HCT116 (cell line): ENCODE measurements around the gene C17orf100. TPM values are rescaled to one million over a fixed set of nuclear protein-coding genes. Genes with fewer than 3 reads are reported as not detected.

Source experiments
- ATAC-seq: fragments of 200-7000 bp; cut with Tn5 transposase; 2 replicates; pipeline ENCODE4 v1.9.1; 2020; ENCODE audit warnings: mild to moderate bottlenecking, moderate library complexity
- BruUV-seq: library from RNA; stranded (reverse); fragments of 400-500 nt; replicated peaks from 2 replicates; lab custom pipeline; 2021; lab: Mats Ljungman, UMichigan
- CTCF ChIA-PET: fragments of 300-600 bp; sonication (Branson Sonifier 250); formaldehyde crosslinking; loops from one replicate; lab custom pipeline; 2021; ENCODE audit warnings: antibody characterized with exemption; lab: Charles Lee
- POLR2A ChIA-PET: fragments of 300-600, 350-600 bp; sonication (Branson Sonifier 250); formaldehyde crosslinking; loops from one replicate; lab custom pipeline; 2021; ENCODE audit warnings: antibody characterized with exemption; lab: Charles Lee
- RAD21 ChIA-PET, 2 experiments: fragments of 300-600 bp; sonication (Branson Sonifier 250); formaldehyde crosslinking; loops; one replicate each; lab custom pipeline; 2023; ENCODE audit warnings: low total read pairs in 2 of 2; ENCODE audit not compliant: uncharacterized antibody in 2 of 2, unreplicated experiment in 2 of 2, low non-redundant PET in 1 of 2; lab: Charles Lee
- DNase-seq: peaks from one replicate; pipeline ENCODE4 v3.0.0-alpha.2; 2010; ENCODE audit warnings: low read depth, low spot score
- H2AFZ ChIP-seq: fragments of 200-600 bp; shearing (Covaris generic), sonication (generic); 2 replicates; pipeline ENCODE4 v1.6.1; 2017; ENCODE audit warnings: low read depth, mixed run types, mixed read lengths, antibody characterized with exemption, low read length; ENCODE audit not compliant: poor library complexity, severe bottlenecking
- H3K27ac ChIP-seq: 2 replicates; pipeline ENCODE4 v1.5.1; 2012; ENCODE audit warnings: low read depth, low read length
- H3K27me3 ChIP-seq: fragments of 200-600 bp; sonication (generic); 2 replicates; pipeline ENCODE4 v1.6.1; 2016; ENCODE audit warnings: mixed run types, low read length, mixed read lengths; ENCODE audit not compliant: insufficient read depth
- H3K36me3 ChIP-seq, 2 experiments: fragments of 200-500 bp in 1 of 2; fragments of 200-600 bp in 1 of 2; sonication (Bioruptor generic) in 1 of 2; sonication (generic) in 1 of 2; 2 replicates each; pipeline versions ENCODE4 v1.5.1 to v1.6.1; 2014 to 2016; ENCODE audit warnings: low read length in 2 of 2, inconsistent platforms in 1 of 2, mixed read lengths in 1 of 2, mixed run types in 1 of 2; ENCODE audit not compliant: insufficient read depth in 2 of 2, control insufficient read depth in 1 of 2
- H3K4me1 ChIP-seq, 2 experiments: fragments of 200-600 bp in 1 of 2; sonication (generic) in 1 of 2; 2 replicates each; pipeline versions ENCODE4 v1.5.1 to v1.6.1; 2012 to 2017; ENCODE audit warnings: low read length in 2 of 2, inconsistent platforms in 1 of 2, mild to moderate bottlenecking in 1 of 2, mixed read lengths in 1 of 2, mixed run types in 1 of 2, moderate library complexity in 1 of 2; ENCODE audit not compliant: insufficient read depth in 2 of 2, control insufficient read depth in 1 of 2
- H3K4me2 ChIP-seq: fragments of 200-600 bp; sonication (generic); 2 replicates; pipeline ENCODE4 v1.6.1; 2017; ENCODE audit warnings: mixed run types, low read length, mixed read lengths
- H3K4me3 ChIP-seq, 2 experiments: fragments of 200-600 bp in 1 of 2; sonication (generic) in 1 of 2; replicated peaks in 1 of 2; 2 replicates each; pipeline ENCODE4 v1.5.1; 2011 to 2016; ENCODE audit warnings: low read length in 2 of 2, control low read depth in 1 of 2, low read depth in 1 of 2, mild to moderate bottlenecking in 1 of 2, mixed read lengths in 1 of 2, mixed run types in 1 of 2
- H3K79me2 ChIP-seq: fragments of 200-600 bp; sonication (generic); 2 replicates; pipeline ENCODE4 v1.6.1; 2017; ENCODE audit warnings: mild to moderate bottlenecking, mixed run types, low read length, moderate library complexity, mixed read lengths; ENCODE audit not compliant: insufficient read depth
- H3K9ac ChIP-seq: fragments of 200-600 bp; sonication (generic); 2 replicates; pipeline ENCODE4 v1.6.1; 2016; ENCODE audit warnings: low read length, mixed read lengths
- H3K9me2 ChIP-seq: fragments of 200-600 bp; sonication (generic), shearing (Covaris generic); 2 replicates; pipeline ENCODE4 v1.6.1; 2017; ENCODE audit warnings: mixed run types, mild to moderate bottlenecking, moderate library complexity; ENCODE audit not compliant: insufficient read depth
- H3K9me3 ChIP-seq, 2 experiments: fragments of 200-500 bp in 1 of 2; fragments of 200-600 bp in 1 of 2; sonication (Bioruptor generic) in 1 of 2; sonication (generic) in 1 of 2; 2 replicates each; pipeline ENCODE4 v1.6.1; 2014 to 2017; ENCODE audit warnings: low read length in 2 of 2, mixed read lengths in 2 of 2, inconsistent platforms in 1 of 2, low read depth in 1 of 2, mild to moderate bottlenecking in 1 of 2, mixed run types in 1 of 2, moderate library complexity in 1 of 2; ENCODE audit not compliant: control insufficient read depth in 1 of 2, insufficient read depth in 1 of 2
- H4K20me1 ChIP-seq: fragments of 200-600 bp; sonication (generic), shearing (Covaris generic); 2 replicates; pipeline ENCODE4 v1.6.1; 2017; ENCODE audit warnings: mixed run types, mild to moderate bottlenecking, moderate library complexity; ENCODE audit not compliant: insufficient read depth
- CEBPB ChIP-seq: IDR thresholded peaks from 2 replicates; pipeline ENCODE4 v1.6.1; 2012; ENCODE audit warnings: low read depth
- EGR1 ChIP-seq: IDR thresholded peaks from 2 replicates; pipeline ENCODE4 v1.6.1; 2012; ENCODE audit warnings: low read depth
- ELF1 ChIP-seq: IDR thresholded peaks from 2 replicates; pipeline ENCODE4 v1.6.1; 2012; ENCODE audit warnings: low read depth, borderline replicate concordance
- EZH2 ChIP-seq: fragments of 200-600 bp; sonication (generic); IDR thresholded peaks from 2 replicates; pipeline ENCODE4 v1.6.1; 2017; ENCODE audit warnings: antibody characterized with exemption, mixed run types
- EZH2phosphoT487 ChIP-seq: fragments of 200-600 bp; IDR thresholded peaks from 2 replicates; pipeline ENCODE4 v1.6.1; 2018; ENCODE audit warnings: antibody characterized with exemption, borderline replicate concordance
- JUND ChIP-seq: IDR thresholded peaks from 2 replicates; pipeline ENCODE4 v1.6.1; 2012
- POLR2A ChIP-seq: IDR thresholded peaks from 2 replicates; pipeline ENCODE4 v1.7.0; 2011; ENCODE audit warnings: borderline replicate concordance; ENCODE audit not compliant: insufficient read depth, insufficient read length; ENCODE audit errors: extremely low read depth
- POLR2AphosphoS5 ChIP-seq: IDR thresholded peaks from 2 replicates; pipeline ENCODE4 v1.6.1; 2011; ENCODE audit warnings: mild to moderate bottlenecking, low read depth, low read length, moderate library complexity
- SIN3A ChIP-seq: IDR thresholded peaks from 2 replicates; pipeline ENCODE4 v1.6.1; 2012; ENCODE audit warnings: low read depth
- SP1 ChIP-seq: IDR thresholded peaks from 2 replicates; pipeline ENCODE4 v1.6.1; 2012; ENCODE audit warnings: low read depth
- SRF ChIP-seq: IDR thresholded peaks from 2 replicates; pipeline ENCODE4 v1.6.1; 2012; ENCODE audit warnings: low read depth
- TCF7L2 ChIP-seq: IDR thresholded peaks from 2 replicates; pipeline ENCODE4 v1.7.0; 2011; ENCODE audit warnings: borderline replicate concordance, inconsistent platforms; ENCODE audit not compliant: insufficient read depth, insufficient read length; ENCODE audit errors: extremely low read depth
- ZFX ChIP-seq: fragments of 450-650 bp; IDR thresholded peaks from 2 replicates; pipeline ENCODE4 v1.6.1; 2017
- ZNF274 ChIP-seq: fragments of 200-500 bp; sonication (Bioruptor generic); IDR thresholded peaks from 2 replicates; pipeline ENCODE4 v1.6.1; 2014; ENCODE audit warnings: mild to moderate bottlenecking, low read depth, low read length, inconsistent platforms
- intact Hi-C: fragments of 100-400 bp; cut with micrococcal nuclease; formaldehyde crosslinking; loops from 2 replicates; pipeline ENCODE4 v1.10.0; 2022
- total RNA-seq: library from RNA; stranded (reverse); gene quantifications from one replicate; pipeline ENCODE4 v1.2.1, GENCODE V29; 2021; ENCODE audit not compliant: unreplicated experiment
- TF ChIP-seq, protein P1 (sequence below): IDR thresholded peaks from 2 replicates; pipeline ENCODE4 v1.6.1; 2012; ENCODE audit warnings: low read depth
- TF ChIP-seq, protein P2 (sequence below): IDR thresholded peaks from 2 replicates; pipeline ENCODE4 v1.6.1; 2011; ENCODE audit warnings: mild to moderate bottlenecking, low read length, moderate library complexity; ENCODE audit not compliant: insufficient replicate concordance; ENCODE audit errors: extremely low read depth
- TF ChIP-seq, protein P3 (sequence below): IDR thresholded peaks from 2 replicates; pipeline ENCODE4 v1.6.1; 2012
- TF ChIP-seq, protein P4 (sequence below), 3 experiments: fragments of 200-600 bp in 1 of 3; sonication (generic) in 1 of 3; IDR thresholded peaks in 2 of 3; conservative IDR thresholded peaks in 1 of 3; 2 replicates each; pipeline ENCODE4 v1.5.1; 2012 to 2017; ENCODE audit warnings: low read depth in 2 of 3, low read length in 2 of 3, antibody characterized with exemption in 1 of 3, borderline replicate concordance in 1 of 3, control low read depth in 1 of 3, mild to moderate bottlenecking in 1 of 3, mixed read lengths in 1 of 3, mixed run types in 1 of 3, moderate library complexity in 1 of 3; ENCODE audit not compliant: insufficient read depth in 1 of 3

Gene C17orf100
- total RNA-seq, 1 experiment from 2014 or later = 0.76 TPM

DNA sequence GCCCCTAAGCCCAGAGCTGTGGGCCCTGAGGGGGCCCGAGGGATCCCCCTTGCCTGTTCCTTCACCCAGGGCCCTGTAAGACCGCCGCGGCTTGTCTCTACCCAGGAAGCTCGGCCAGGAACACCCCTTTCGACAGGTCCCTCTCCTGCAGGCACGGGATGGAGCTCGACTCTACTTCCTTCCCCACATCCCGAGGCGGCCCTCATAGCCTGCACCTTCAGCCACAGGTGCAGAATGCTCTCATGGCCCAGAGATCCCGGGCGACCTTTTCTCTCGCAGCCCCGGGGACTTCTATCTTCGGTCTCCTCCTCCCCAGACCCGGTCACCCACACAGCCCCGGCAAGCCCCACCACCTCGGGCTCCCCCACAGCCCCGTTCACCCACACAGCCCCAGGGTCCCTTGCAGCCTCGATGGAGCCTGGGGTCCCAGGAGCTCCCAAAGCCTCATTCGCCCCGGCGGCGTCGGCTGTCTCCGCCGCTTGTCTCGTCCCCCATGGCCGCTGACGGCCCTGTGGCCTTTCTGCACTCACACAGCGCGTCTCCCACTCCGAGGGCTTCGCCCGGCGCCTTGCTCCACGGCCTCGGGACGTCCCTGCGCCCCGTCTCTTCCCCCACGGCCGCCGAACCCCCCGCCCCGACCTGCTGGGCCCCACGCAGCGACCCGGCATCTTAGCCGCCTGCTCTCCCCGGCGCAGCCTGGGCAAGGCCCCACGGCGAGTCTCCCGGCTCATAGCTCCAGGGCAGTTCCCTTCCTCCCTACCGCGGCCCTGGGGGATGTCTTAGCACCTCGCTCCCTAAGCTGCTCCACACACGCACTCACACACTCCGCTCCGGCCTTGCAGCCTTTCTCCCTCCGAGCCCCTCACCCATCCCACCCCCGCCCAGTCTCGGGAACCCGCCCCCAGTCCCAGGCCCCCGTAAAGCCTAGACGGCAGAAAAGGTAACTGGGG, 11.7 kb upstream of the C17orf100 start:
- Histone ChIP-seq H3K9me2 (no peaks in the 10 kb centered on the region), H3K27ac (peak overlapping the region; percentile 94), H3K4me2 (peak overlapping the region; percentile 85), H3K9me3 (no peaks in the 10 kb centered on the region), H3K79me2 (peaks cover 57% of the 10 kb centered on the region), H4K20me1 (no peaks in the 10 kb centered on the region), H3K36me3 (peaks cover 11 to 20% of the 10 kb centered on the region in 2 experiments; a peak in 3 of 4 replicates), H2AFZ (no peak overlapping the region), H3K4me3 (peak overlapping the region; percentile 79 to 88), H3K27me3 (no peaks in the 10 kb centered on the region), H3K4me1 (peaks cover 13 to 29% of the 10 kb centered on the region in 2 experiments; a peak in 3 of 4 replicates), H3K9ac (peak overlapping the region; percentile 84)
- intact Hi-C loops = loop anchor here (2.0 to 10.0 kb wide), 2 partner anchors 167 to 1055 kb away; partner anchors contain the start of gene NLRP1
- DNase-seq (no peak), ATAC-seq (peak; percentile 34)
- TF ChIP-seq, protein P1, sequence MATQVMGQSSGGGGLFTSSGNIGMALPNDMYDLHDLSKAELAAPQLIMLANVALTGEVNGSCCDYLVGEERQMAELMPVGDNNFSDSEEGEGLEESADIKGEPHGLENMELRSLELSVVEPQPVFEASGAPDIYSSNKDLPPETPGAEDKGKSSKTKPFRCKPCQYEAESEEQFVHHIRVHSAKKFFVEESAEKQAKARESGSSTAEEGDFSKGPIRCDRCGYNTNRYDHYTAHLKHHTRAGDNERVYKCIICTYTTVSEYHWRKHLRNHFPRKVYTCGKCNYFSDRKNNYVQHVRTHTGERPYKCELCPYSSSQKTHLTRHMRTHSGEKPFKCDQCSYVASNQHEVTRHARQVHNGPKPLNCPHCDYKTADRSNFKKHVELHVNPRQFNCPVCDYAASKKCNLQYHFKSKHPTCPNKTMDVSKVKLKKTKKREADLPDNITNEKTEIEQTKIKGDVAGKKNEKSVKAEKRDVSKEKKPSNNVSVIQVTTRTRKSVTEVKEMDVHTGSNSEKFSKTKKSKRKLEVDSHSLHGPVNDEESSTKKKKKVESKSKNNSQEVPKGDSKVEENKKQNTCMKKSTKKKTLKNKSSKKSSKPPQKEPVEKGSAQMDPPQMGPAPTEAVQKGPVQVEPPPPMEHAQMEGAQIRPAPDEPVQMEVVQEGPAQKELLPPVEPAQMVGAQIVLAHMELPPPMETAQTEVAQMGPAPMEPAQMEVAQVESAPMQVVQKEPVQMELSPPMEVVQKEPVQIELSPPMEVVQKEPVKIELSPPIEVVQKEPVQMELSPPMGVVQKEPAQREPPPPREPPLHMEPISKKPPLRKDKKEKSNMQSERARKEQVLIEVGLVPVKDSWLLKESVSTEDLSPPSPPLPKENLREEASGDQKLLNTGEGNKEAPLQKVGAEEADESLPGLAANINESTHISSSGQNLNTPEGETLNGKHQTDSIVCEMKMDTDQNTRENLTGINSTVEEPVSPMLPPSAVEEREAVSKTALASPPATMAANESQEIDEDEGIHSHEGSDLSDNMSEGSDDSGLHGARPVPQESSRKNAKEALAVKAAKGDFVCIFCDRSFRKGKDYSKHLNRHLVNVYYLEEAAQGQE = no peak
- TF ChIP-seq ZFX (no peak), ELF1 (no peak), POLR2A (no peak), ZNF274 (no peak), CEBPB (no peak), EGR1 (no peak), TCF7L2 (no peak), POLR2AphosphoS5 (no peak), EZH2phosphoT487 (no peak), EZH2 (no peak), SP1 (no peak), JUND (no peak), SIN3A (no peak), SRF (no peak)
- TF ChIP-seq, protein P2, sequence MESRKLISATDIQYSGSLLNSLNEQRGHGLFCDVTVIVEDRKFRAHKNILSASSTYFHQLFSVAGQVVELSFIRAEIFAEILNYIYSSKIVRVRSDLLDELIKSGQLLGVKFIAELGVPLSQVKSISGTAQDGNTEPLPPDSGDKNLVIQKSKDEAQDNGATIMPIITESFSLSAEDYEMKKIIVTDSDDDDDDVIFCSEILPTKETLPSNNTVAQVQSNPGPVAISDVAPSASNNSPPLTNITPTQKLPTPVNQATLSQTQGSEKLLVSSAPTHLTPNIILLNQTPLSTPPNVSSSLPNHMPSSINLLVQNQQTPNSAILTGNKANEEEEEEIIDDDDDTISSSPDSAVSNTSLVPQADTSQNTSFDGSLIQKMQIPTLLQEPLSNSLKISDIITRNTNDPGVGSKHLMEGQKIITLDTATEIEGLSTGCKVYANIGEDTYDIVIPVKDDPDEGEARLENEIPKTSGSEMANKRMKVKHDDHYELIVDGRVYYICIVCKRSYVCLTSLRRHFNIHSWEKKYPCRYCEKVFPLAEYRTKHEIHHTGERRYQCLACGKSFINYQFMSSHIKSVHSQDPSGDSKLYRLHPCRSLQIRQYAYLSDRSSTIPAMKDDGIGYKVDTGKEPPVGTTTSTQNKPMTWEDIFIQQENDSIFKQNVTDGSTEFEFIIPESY = no peak
- TF ChIP-seq, protein P3, sequence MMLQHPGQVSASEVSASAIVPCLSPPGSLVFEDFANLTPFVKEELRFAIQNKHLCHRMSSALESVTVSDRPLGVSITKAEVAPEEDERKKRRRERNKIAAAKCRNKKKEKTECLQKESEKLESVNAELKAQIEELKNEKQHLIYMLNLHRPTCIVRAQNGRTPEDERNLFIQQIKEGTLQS = no peak
- TF ChIP-seq, protein P4, sequence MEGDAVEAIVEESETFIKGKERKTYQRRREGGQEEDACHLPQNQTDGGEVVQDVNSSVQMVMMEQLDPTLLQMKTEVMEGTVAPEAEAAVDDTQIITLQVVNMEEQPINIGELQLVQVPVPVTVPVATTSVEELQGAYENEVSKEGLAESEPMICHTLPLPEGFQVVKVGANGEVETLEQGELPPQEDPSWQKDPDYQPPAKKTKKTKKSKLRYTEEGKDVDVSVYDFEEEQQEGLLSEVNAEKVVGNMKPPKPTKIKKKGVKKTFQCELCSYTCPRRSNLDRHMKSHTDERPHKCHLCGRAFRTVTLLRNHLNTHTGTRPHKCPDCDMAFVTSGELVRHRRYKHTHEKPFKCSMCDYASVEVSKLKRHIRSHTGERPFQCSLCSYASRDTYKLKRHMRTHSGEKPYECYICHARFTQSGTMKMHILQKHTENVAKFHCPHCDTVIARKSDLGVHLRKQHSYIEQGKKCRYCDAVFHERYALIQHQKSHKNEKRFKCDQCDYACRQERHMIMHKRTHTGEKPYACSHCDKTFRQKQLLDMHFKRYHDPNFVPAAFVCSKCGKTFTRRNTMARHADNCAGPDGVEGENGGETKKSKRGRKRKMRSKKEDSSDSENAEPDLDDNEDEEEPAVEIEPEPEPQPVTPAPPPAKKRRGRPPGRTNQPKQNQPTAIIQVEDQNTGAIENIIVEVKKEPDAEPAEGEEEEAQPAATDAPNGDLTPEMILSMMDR (IDR thresholded peaks at IDR 0.05 in 2 of 3, conservative IDR thresholded peaks at IDR 0.05 in 1 of 3; ENCODE audit: borderline replicate concordance in 1 of 3, insufficient read depth in 1 of 3, low read depth in 2 of 3, low read length in 2 of 3) = no peak
- CTCF ChIA-PET = interaction anchor here (1.2 kb wide), 1 partner anchor 271 kb away, joined by 3 read pairs; no protein-coding TSS in a partner anchor
- RAD21 ChIA-PET = no interaction called here
- POLR2A ChIA-PET = no interaction called here
- BruUV-seq = no TSS peak
